Measurements from ENCODE around the gene BET1L. TPM values are rescaled to one million over a fixed set of nuclear protein-coding genes. Genes with fewer than 3 reads are reported as not detected.

Gene BET1L
- total and polyA plus RNA-seq, 2 experiments from 2014 or later: 19.5 to 22.8 TPM

- TF ChIP-seq, protein P1, sequence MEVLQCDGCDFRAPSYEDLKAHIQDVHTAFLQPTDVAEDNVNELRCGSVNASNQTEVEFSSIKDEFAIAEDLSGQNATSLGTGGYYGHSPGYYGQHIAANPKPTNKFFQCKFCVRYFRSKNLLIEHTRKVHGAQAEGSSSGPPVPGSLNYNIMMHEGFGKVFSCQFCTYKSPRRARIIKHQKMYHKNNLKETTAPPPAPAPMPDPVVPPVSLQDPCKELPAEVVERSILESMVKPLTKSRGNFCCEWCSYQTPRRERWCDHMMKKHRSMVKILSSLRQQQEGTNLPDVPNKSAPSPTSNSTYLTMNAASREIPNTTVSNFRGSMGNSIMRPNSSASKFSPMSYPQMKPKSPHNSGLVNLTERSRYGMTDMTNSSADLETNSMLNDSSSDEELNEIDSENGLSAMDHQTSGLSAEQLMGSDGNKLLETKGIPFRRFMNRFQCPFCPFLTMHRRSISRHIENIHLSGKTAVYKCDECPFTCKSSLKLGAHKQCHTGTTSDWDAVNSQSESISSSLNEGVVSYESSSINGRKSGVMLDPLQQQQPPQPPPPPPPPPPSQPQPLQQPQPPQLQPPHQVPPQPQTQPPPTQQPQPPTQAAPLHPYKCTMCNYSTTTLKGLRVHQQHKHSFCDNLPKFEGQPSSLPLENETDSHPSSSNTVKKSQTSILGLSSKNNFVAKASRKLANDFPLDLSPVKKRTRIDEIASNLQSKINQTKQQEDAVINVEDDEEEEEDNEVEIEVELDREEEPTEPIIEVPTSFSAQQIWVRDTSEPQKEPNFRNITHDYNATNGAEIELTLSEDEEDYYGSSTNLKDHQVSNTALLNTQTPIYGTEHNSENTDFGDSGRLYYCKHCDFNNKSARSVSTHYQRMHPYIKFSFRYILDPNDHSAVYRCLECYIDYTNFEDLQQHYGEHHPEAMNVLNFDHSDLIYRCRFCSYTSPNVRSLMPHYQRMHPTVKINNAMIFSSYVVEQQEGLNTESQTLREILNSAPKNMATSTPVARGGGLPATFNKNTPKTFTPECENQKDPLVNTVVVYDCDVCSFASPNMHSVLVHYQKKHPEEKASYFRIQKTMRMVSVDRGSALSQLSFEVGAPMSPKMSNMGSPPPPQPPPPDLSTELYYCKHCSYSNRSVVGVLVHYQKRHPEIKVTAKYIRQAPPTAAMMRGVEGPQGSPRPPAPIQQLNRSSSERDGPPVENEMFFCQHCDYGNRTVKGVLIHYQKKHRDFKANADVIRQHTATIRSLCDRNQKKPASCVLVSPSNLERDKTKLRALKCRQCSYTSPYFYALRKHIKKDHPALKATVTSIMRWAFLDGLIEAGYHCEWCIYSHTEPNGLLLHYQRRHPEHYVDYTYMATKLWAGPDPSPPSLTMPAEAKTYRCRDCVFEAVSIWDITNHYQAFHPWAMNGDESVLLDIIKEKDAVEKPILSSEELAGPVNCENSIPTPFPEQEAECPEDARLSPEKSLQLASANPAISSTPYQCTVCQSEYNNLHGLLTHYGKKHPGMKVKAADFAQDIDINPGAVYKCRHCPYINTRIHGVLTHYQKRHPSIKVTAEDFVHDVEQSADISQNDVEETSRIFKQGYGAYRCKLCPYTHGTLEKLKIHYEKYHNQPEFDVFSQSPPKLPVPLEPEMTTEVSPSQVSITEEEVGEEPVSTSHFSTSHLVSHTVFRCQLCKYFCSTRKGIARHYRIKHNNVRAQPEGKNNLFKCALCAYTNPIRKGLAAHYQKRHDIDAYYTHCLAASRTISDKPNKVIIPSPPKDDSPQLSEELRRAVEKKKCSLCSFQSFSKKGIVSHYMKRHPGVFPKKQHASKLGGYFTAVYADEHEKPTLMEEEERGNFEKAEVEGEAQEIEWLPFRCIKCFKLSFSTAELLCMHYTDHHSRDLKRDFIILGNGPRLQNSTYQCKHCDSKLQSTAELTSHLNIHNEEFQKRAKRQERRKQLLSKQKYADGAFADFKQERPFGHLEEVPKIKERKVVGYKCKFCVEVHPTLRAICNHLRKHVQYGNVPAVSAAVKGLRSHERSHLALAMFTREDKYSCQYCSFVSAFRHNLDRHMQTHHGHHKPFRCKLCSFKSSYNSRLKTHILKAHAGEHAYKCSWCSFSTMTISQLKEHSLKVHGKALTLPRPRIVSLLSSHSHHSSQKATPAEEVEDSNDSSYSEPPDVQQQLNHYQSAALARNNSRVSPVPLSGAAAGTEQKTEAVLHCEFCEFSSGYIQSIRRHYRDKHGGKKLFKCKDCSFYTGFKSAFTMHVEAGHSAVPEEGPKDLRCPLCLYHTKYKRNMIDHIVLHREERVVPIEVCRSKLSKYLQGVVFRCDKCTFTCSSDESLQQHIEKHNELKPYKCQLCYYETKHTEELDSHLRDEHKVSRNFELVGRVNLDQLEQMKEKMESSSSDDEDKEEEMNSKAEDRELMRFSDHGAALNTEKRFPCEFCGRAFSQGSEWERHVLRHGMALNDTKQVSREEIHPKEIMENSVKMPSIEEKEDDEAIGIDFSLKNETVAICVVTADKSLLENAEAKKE (CRISPR knock-in tag; IDR thresholded peaks at IDR 0.05): no peak
- TF ChIP-seq JUNB (IDR thresholded peaks at IDR 0.05; ENCODE audit: unreplicated experiment) (no peak), POLR2AphosphoS5 (IDR thresholded peaks at IDR 0.05; ENCODE audit: low read depth) (no peak), CTCF (conservative IDR thresholded peaks at IDR 0.05; ENCODE audit: low read depth in 2 of 2) (no peak)
Observed at GRCh38 chr11:211741-212140, 4.5 kb upstream of the BET1L start (continued).

GRCh38 chr11:211295-211694, 4.1 kb upstream of the BET1L start:
- H3K9me3 Mint-ChIP-seq: no peaks in the 10 kb centered on the region; the same call in 2 of the 3 replicates
- ATAC-seq: no peak
- Histone ChIP-seq H3K36me3 (ENCODE audit: insufficient read depth) (peaks cover 8% of the 10 kb centered on the region), H2AFZ (no peak overlapping the region), H3K4me1 (ENCODE audit: insufficient read depth) (peaks cover 10% of the 10 kb centered on the region; the same call in 1 of the 2 replicates), H3K79me2 (replicated peaks; ENCODE audit: insufficient read depth) (peaks cover 21% of the 10 kb centered on the region), H3K9me2 (ENCODE audit: insufficient read depth) (no peaks in the 10 kb centered on the region), H3K4me2 (no peak overlapping the region), H3F3A (replicated peaks; ENCODE audit: low read depth) (peaks cover 15% of the 10 kb centered on the region), H4K20me1 (replicated peaks; ENCODE audit: insufficient read depth) (no peaks in the 10 kb centered on the region; the same call in none of the 2 replicates), H3K27ac (ENCODE audit: low read depth) (no peak overlapping the region), H3K27me3 (ENCODE audit: insufficient read depth) (no peaks in the 10 kb centered on the region), H3K4me3 (no peak overlapping the region)
- H3K4me3 Mint-ChIP-seq: no peak overlapping the region
- H3K27ac Mint-ChIP-seq: no peak overlapping the region
- peaks cover 65% of the 10 kb centered on the region for H3K36me3 Mint-ChIP-seq (ENCODE audit: low read depth)
- H3K27me3 Mint-ChIP-seq (ENCODE audit: insufficient read depth, low read depth, poor library complexity): peaks cover 14% of the 10 kb centered on the region
- DNase-seq (ENCODE audit: low spot score): no peak
- H3K4me1 Mint-ChIP-seq: peaks cover 4% of the 10 kb centered on the region; the same call in 2 of the 3 replicates
- TF ChIP-seq JUNB (IDR thresholded peaks at IDR 0.05; ENCODE audit: unreplicated experiment) (no peak), EZH2phosphoT487 (IDR thresholded peaks at IDR 0.05; ENCODE audit: unreplicated experiment) (no peak), CTCF (conservative IDR thresholded peaks at IDR 0.05; ENCODE audit: low read depth in 2 of 2) (no peak), POLR2AphosphoS5 (IDR thresholded peaks at IDR 0.05; ENCODE audit: low read depth) (no peak), NANOG (IDR thresholded peaks at IDR 0.05; ENCODE audit: borderline replicate concordance) (no peak), ZNF114 (CRISPR knock-in tag; IDR thresholded peaks at IDR 0.05) (no peak)
